IMR-90 (cell line): Measurements from ENCODE around the gene SCCPDH. TPM values are rescaled to one million over a fixed set of nuclear protein-coding genes. Genes with fewer than 3 reads are reported as not detected.

ENCODE experiments used
- ATAC-seq: fragments of 200-7000 bp; cut with Tn5 transposase; 2 replicates; pipeline ENCODE4 v1.9.1; 2020; ENCODE audit warnings: low read depth, mild to moderate bottlenecking, moderate library complexity
- BruUV-seq: library from RNA; stranded (reverse); fragments of 400-500 nt; replicated peaks from 2 replicates; lab custom pipeline; 2021; lab: Mats Ljungman, UMichigan
- CTCF ChIA-PET: fragments of 300-600 bp; formaldehyde crosslinking; extraction: SDS; loops from one replicate; lab custom pipeline; 2021; ENCODE audit warnings: antibody characterized with exemption; lab: Yijun Ruan, JAX
- POLR2A ChIA-PET: fragments of 300-600 bp; sonication (Branson Sonifier 250); formaldehyde crosslinking; loops from one replicate; lab custom pipeline; 2022; ENCODE audit warnings: antibody characterized with exemption; ENCODE audit not compliant: unreplicated experiment; lab: Charles Lee
- DNase-seq: peaks from one replicate; pipeline ENCODE4 v3.0.0; 2013
- H2AFZ ChIP-seq: replicated peaks from 2 replicates; pipeline ENCODE3; 2013; ENCODE audit warnings: low read length, mild to moderate bottlenecking; ENCODE audit not compliant: poor library complexity
- H2AK5ac ChIP-seq: 2 replicates; pipeline ENCODE4 v1.6.1; 2013; ENCODE audit warnings: low read depth, low read length, inconsistent platforms
- H2AK9ac ChIP-seq: replicated peaks from 2 replicates; pipeline ENCODE3; 2013; ENCODE audit warnings: mild to moderate bottlenecking, low read depth, low read length, moderate library complexity; ENCODE audit not compliant: poor library complexity
- H2BK120ac ChIP-seq: 2 replicates; pipeline ENCODE4 v1.6.1; 2013; ENCODE audit warnings: low read depth, low read length, inconsistent platforms
- H2BK15ac ChIP-seq: 3 replicates; pipeline ENCODE4 v1.6.1; 2013; ENCODE audit warnings: low read depth, low read length, inconsistent platforms
- H2BK20ac ChIP-seq: 2 replicates; pipeline ENCODE4 v1.6.1; 2013; ENCODE audit warnings: low read depth, mild to moderate bottlenecking, inconsistent platforms, low read length, moderate library complexity
- H2BK5ac ChIP-seq: 2 replicates; pipeline ENCODE4 v1.6.1; 2013; ENCODE audit warnings: mild to moderate bottlenecking, low read depth, low read length, inconsistent platforms; ENCODE audit not compliant: poor library complexity, severe bottlenecking
- H3K14ac ChIP-seq: replicated peaks from 2 replicates; pipeline ENCODE4 v1.6.1; 2013; ENCODE audit warnings: low read depth, low read length, inconsistent platforms
- H3K18ac ChIP-seq: 2 replicates; pipeline ENCODE4 v1.6.1; 2013; ENCODE audit warnings: low read depth, low read length, control low read depth
- H3K23ac ChIP-seq: 2 replicates; pipeline ENCODE4 v1.6.1; 2013; ENCODE audit warnings: low read depth, low read length, inconsistent platforms
- H3K27ac ChIP-seq: 2 replicates; pipeline ENCODE4 v1.5.1; 2013; ENCODE audit warnings: mild to moderate bottlenecking, control low read depth, low read length; ENCODE audit not compliant: insufficient read depth
- H3K27me3 ChIP-seq: 2 replicates; pipeline ENCODE4 v1.6.1; 2013; ENCODE audit warnings: low read length; ENCODE audit not compliant: control insufficient read depth, insufficient read depth
- H3K36me3 ChIP-seq: 2 replicates; pipeline ENCODE4 v1.6.1; 2013; ENCODE audit warnings: low read length, mixed read lengths; ENCODE audit not compliant: control insufficient read depth, insufficient read depth
- H3K4ac ChIP-seq: 2 replicates; pipeline ENCODE4 v1.6.1; 2013; ENCODE audit warnings: low read depth, low read length, inconsistent platforms
- H3K4me1 ChIP-seq: 2 replicates; pipeline ENCODE4 v1.6.1; 2013; ENCODE audit warnings: low read length, mixed read lengths; ENCODE audit not compliant: control insufficient read depth, insufficient read depth
- H3K4me2 ChIP-seq: 2 replicates; pipeline ENCODE4 v1.6.1; 2013; ENCODE audit warnings: low read depth, mild to moderate bottlenecking, control low read depth, low read length, moderate library complexity
- H3K4me3 ChIP-seq: 2 replicates; pipeline ENCODE4 v1.5.1; 2013; ENCODE audit warnings: low read depth, mild to moderate bottlenecking, control low read depth, low read length, moderate library complexity; ENCODE audit not compliant: insufficient read depth
- H3K56ac ChIP-seq: 2 replicates; pipeline ENCODE4 v1.6.1; 2013; ENCODE audit warnings: low read length, inconsistent platforms; ENCODE audit not compliant: insufficient read depth; ENCODE audit errors: extremely low read depth
- H3K79me1 ChIP-seq, 2 experiments: 2 replicates each; pipeline ENCODE4 v1.6.1; 2013; ENCODE audit warnings: low read length in 2 of 2, inconsistent platforms in 1 of 2, low read depth in 1 of 2
- H3K9ac ChIP-seq: 2 replicates; pipeline ENCODE4 v1.6.1; 2013; ENCODE audit warnings: low read depth, low read length, control low read depth
- H3K9me1 ChIP-seq: 2 replicates; pipeline ENCODE4 v1.6.1; 2013; ENCODE audit warnings: low read length, inconsistent platforms; ENCODE audit not compliant: insufficient read depth
- H3K9me3 ChIP-seq: 2 replicates; pipeline ENCODE4 v1.6.1; 2013; ENCODE audit warnings: low read length; ENCODE audit not compliant: control insufficient read depth, insufficient read depth
- H4K20me1 ChIP-seq: 2 replicates; pipeline ENCODE4 v1.6.1; 2013; ENCODE audit warnings: low read length, inconsistent platforms; ENCODE audit not compliant: insufficient read depth
- H4K5ac ChIP-seq: 2 replicates; pipeline ENCODE4 v1.6.1; 2013; ENCODE audit warnings: mild to moderate bottlenecking, low read depth, low read length, control low read depth
- H4K8ac ChIP-seq, 2 experiments: 2 replicates each; pipeline ENCODE4 v1.6.1; 2013; ENCODE audit warnings: low read depth in 2 of 2, low read length in 2 of 2, control low read depth in 1 of 2, inconsistent platforms in 1 of 2
- H4K91ac ChIP-seq: 2 replicates; pipeline ENCODE4 v1.6.1; 2013; ENCODE audit warnings: low read depth, low read length, inconsistent platforms; ENCODE audit not compliant: insufficient read depth
- CEBPB ChIP-seq: IDR thresholded peaks from 2 replicates; pipeline ENCODE4 v1.6.1; 2012; ENCODE audit warnings: low read depth, low read length, improper control_type of control experiment
- CTCF ChIP-seq: conservative IDR thresholded peaks from 2 replicates; pipeline ENCODE4 v1.5.1; 2012; ENCODE audit warnings: mild to moderate bottlenecking, low read depth, low read length, improper control_type of control experiment
- NFE2L2 ChIP-seq: fragments of 150-350 bp; IDR thresholded peaks from 2 replicates; pipeline ENCODE4 v1.6.1; 2016; ENCODE audit warnings: low read depth, mild to moderate bottlenecking, low read length
- POLR2A ChIP-seq: IDR thresholded peaks from 2 replicates; pipeline ENCODE4 v1.6.1; 2012; ENCODE audit warnings: mild to moderate bottlenecking, low read depth, low read length
- SMC3 ChIP-seq: fragments of 150-350 bp; IDR thresholded peaks from 2 replicates; pipeline ENCODE4 v1.6.1; 2016; ENCODE audit warnings: low read depth, mild to moderate bottlenecking, antibody characterized with exemption, low read length, moderate library complexity
- USF2 ChIP-seq: fragments of 150-350 bp; IDR thresholded peaks from 2 replicates; pipeline ENCODE4 v1.6.1; 2017; ENCODE audit warnings: mild to moderate bottlenecking, antibody characterized with exemption, low read length, low read depth
- WGBS, 2 experiments: methylation state at CpG; one replicate each; pipeline versions ENCODE4 v1.1.5 to v1.1.7; 2013; ENCODE audit warnings: missing lambda C conversion rate in 2 of 2; ENCODE audit not compliant: insufficient read length in 1 of 2; ENCODE audit errors: extremely low coverage in 2 of 2; 5-methylcytosine and 5-hydroxymethylcytosine counted together
- dilution Hi-C: fragments of 300-500 bp; cut with HindIII; formaldehyde crosslinking; loops from one replicate; pipeline ENCODE4 v1.14.3; 2018; ENCODE audit warnings: low sequenced_read_pairs; ENCODE audit not compliant: unreplicated experiment
- in situ Hi-C: fragments of 300-500 bp; cut with MboI; formaldehyde crosslinking; loops from 3 replicates; pipeline ENCODE4 v1.14.3; 2019; ENCODE audit warnings: low sequenced_read_pairs, inconsistent platforms, mixed read lengths
- intact Hi-C: fragments of 100-400 bp; cut with micrococcal nuclease; formaldehyde crosslinking; loops from 2 replicates; pipeline ENCODE4 v1.10.0; 2022
- polyA plus RNA-seq, 3 experiments: library from polyadenylated mRNA; depleted of rRNA; stranded (reverse); fragments of >200 nt; gene quantifications; 2 replicates each; pipeline ENCODE4 v1.2.3, GENCODE V29; 2012; ENCODE audit warnings: low replicate concordance in 1 of 3
- total RNA-seq: library from RNA; depleted of rRNA; stranded (reverse); fragments of >200 nt; gene quantifications from 2 replicates; pipeline ENCODE4 v1.2.3, GENCODE V29; 2012

The SCCPDH gene
- total and polyA plus RNA-seq, 2 of the 4 experiments (the other 2 are of a cell fraction) = 26.9 to 37.8 TPM

GRCh38 chr1:246773213-246773641 is 49.0 kb downstream of the SCCPDH start:
- Histone ChIP-seq H3K4me3 (no peak overlapping the region), H4K91ac (no peak overlapping the region), H4K20me1 (no peaks in the 10 kb centered on the region; the same call in 1 of the 2 replicates), H3K56ac (no peak overlapping the region), H3K18ac (no peak overlapping the region), H3K9me3 (no peaks in the 10 kb centered on the region), H3K14ac (no peak overlapping the region), H4K5ac (no peak overlapping the region), H2BK15ac (no peak overlapping the region), H2BK5ac (no peak overlapping the region), H3K23ac (no peak overlapping the region), H3K4ac (no peak overlapping the region), H3K79me1 (no peaks in the 10 kb centered on the region), H3K4me1 (peaks cover 4% of the 10 kb centered on the region), H3K36me3 (peaks cover 20% of the 10 kb centered on the region), H3K9ac (no peak overlapping the region), H2BK120ac (no peak overlapping the region), H3K27me3 (no peaks in the 10 kb centered on the region), H2AFZ (no peak overlapping the region), H2AK9ac (no peak overlapping the region), H2AK5ac (no peak overlapping the region), H4K8ac (no peak overlapping the region), H3K9me1 (peaks cover 2% of the 10 kb centered on the region; the same call in 1 of the 2 replicates), H3K27ac (no peak overlapping the region), H2BK20ac (no peak overlapping the region), H3K4me2 (no peak overlapping the region)
- ATAC-seq = no peak
- intact Hi-C loops (no loop called here), in situ Hi-C loops (no loop called here), dilution Hi-C loops (no loop called here)
- CTCF ChIA-PET = interaction anchor here (0.6 kb wide), 1 partner anchor 81 kb away, joined by 5 read pairs; no protein-coding TSS in a partner anchor
- POLR2A ChIA-PET = no interaction called here
- TF ChIP-seq POLR2A (no peak), USF2 (no peak), CEBPB (no peak), SMC3 (no peak), NFE2L2 (no peak), CTCF (no peak)
- BruUV-seq = no TSS peak
- WGBS, 2 experiments = 88% methylated on average over 1 of the region's 4 CpGs; no CpG with 5 or more reads in 1 of the 2 experiments
- no peak for DNase-seq
